Psoas muscle (tissue), 8 donors: Measurements from ENCODE around the gene MLLT10. TPM values are rescaled to one million over a fixed set of nuclear protein-coding genes. Genes with fewer than 3 reads are reported as not detected.

Experiments
- ATAC-seq, 4 donors: fragments of 200-7000 bp; cut with Tn5 transposase; one replicate each; pipeline ENCODE4 v1.9.1; 2020; ENCODE audit warnings: moderate library complexity in 3 of 4, mild to moderate bottlenecking in 2 of 4
- DNase-seq, 2 donors: peaks; one replicate each; pipeline ENCODE4 v3.0.0-alpha.2; 2020
- H3K27ac ChIP-seq: fragments of 200-600 bp; one replicate; pipeline ENCODE4 v1.8.0; 2022
- H3K27me3 ChIP-seq, 3 donors: fragments of 200-600 bp in 1 of 3; one replicate each; pipeline versions ENCODE4 v1.6.1 to v1.8.0; 2013 to 2022; ENCODE audit warnings: low read length in 2 of 3, mild to moderate bottlenecking in 2 of 3, moderate library complexity in 1 of 3; ENCODE audit not compliant: insufficient read depth in 3 of 3
- H3K36me3 ChIP-seq, 2 donors: fragments of 200-600 bp in 1 of 2; one replicate each; pipeline versions ENCODE4 v1.6.1 to v1.8.0; 2013 to 2022; ENCODE audit warnings: low read depth in 1 of 2, mild to moderate bottlenecking in 1 of 2, moderate library complexity in 1 of 2; ENCODE audit not compliant: insufficient read depth in 1 of 2
- H3K4me1 ChIP-seq: fragments of 200-600 bp; one replicate; pipeline ENCODE4 v1.8.0; 2022
- H3K4me3 ChIP-seq: fragments of 200-600 bp; one replicate; pipeline ENCODE4 v1.8.0; 2022; ENCODE audit warnings: mild to moderate bottlenecking
- H3K9me3 ChIP-seq: fragments of 200-600 bp; one replicate; pipeline ENCODE4 v1.8.0; 2022
- CTCF ChIP-seq: fragments of 200-600 bp; IDR thresholded peaks from one replicate; pipeline ENCODE4 v1.8.0; 2022; ENCODE audit warnings: antibody characterized with exemption
- WGBS, 3 donors: extraction: QIAGEN DNeasy Blood & Tissue Kit; methylation state at CpG; one replicate each; pipeline versions ENCODE4 v1.1.6 to v1.1.7; 2013; 5-methylcytosine and 5-hydroxymethylcytosine counted together
- intact Hi-C, 2 donors: fragments of 100-400 bp; cut with DNase I; formaldehyde crosslinking; loops; one replicate each; pipeline versions ENCODE4 v1.11.0 to v1.14.2; 2022
- polyA plus RNA-seq, 3 donors: library from polyadenylated mRNA; stranded (reverse); fragments of 200-250 nt; gene quantifications; one replicate each; pipeline ENCODE4 v1.2.3, GENCODE V29; 2013
- total RNA-seq, 4 donors: library from RNA; stranded (reverse); fragmentation: NEBNext Ultra II Directional in 2 of 4; extraction: Animal tissue kit (Norgen Biotek cat#: 25700) in 2 of 4; gene quantifications; one replicate each; pipeline versions ENCODE4 v1.2.1 to v1.2.4, GENCODE V29; 2021 to 2023
- donor health status: healthy with polysubstance abuse.
- donor health status: DM: no; HTN: no; CAD: no; lungs with moderate emphysema.
- donor health status: Bipolar disorder and iron deficiency.
- donor health status: healthy.
- donor health status: DM: yes; HTN: yes; CAD: no.
- donor health status: DM: no; HTN: no; CAD: no.
- donor health status: DM: no; HTN: no; CAD: no.
- donor health status: DM: yes; HTN: yes; CAD: no.

Gene MLLT10
- total and polyA plus RNA-seq, 7 donors, result 9.6 to 21.1 (median 13.3) TPM

GRCh38 chr10:21529032-21529910 lies 4.8 kb upstream of the MLLT10 start:
- WGBS, 3 donors, result 37 to 48% (median 41%) methylated on average over 9 of the region's 9 CpGs
- intact Hi-C loops, result loop anchor here in 1 of 2 donors (10.0 kb wide), 1 partner anchor 796 kb away; the partner anchor contains the start of gene BMI1
- TF ChIP-seq CTCF, result no peak
- Histone ChIP-seq H3K4me3 (peak overlapping the region; percentile 84), H3K36me3 (no peaks in the 10 kb centered on the region), H3K9me3 (no peaks in the 10 kb centered on the region), H3K27me3 (no peaks in the 10 kb centered on the region), H3K27ac (peak overlapping the region; percentile 99), H3K4me1 (peaks cover 29% of the 10 kb centered on the region)
- ATAC-seq (no peak), DNase-seq (no peak)

GRCh38 chr10:21530168-21530567 lies 3.9 kb upstream of the MLLT10 start:
- H3K4me3 ChIP-seq, result peak overlapping the region; percentile 84
- H3K9me3 ChIP-seq, result no peaks in the 10 kb centered on the region
- 86 to 97% (median 91%) methylated on average over 1 of the region's 1 CpG for WGBS, 3 donors
- H3K4me1 ChIP-seq, result peaks cover 29% of the 10 kb centered on the region
- ATAC-seq (no peak), DNase-seq (no peak)
- no peaks in the 10 kb centered on the region for H3K27me3 ChIP-seq
- intact Hi-C loops, result loop anchor here in 1 of 2 donors (5.0 kb wide), 1 partner anchor 787 kb away; the partner anchor contains the start of gene COMMD3
- no peak for TF ChIP-seq CTCF
- H3K27ac ChIP-seq, result peak overlapping the region; percentile 99
- H3K36me3 ChIP-seq, result no peaks in the 10 kb centered on the region

GRCh38 chr10:21530641-21531040 lies 3.4 kb upstream of the MLLT10 start:
- intact Hi-C loops, result loop anchor here in 1 of 2 donors (1.0 to 5.0 kb wide), 2 partner anchors 12 to 787 kb away; partner anchors contain the start of gene COMMD3
- DNase-seq (no peak), ATAC-seq (no peak)
- no peak for TF ChIP-seq CTCF
- no peaks in the 10 kb centered on the region for H3K36me3 ChIP-seq
- H3K27ac ChIP-seq, result peak overlapping the region; percentile 99
- peaks cover 32% of the 10 kb centered on the region for H3K4me1 ChIP-seq
- H3K27me3 ChIP-seq, result no peaks in the 10 kb centered on the region
- peak overlapping the region; percentile 84 for H3K4me3 ChIP-seq
- WGBS, 3 donors, result 0 to 36% (median 0%) methylated on average over 1 of the region's 1 CpG
- no peaks in the 10 kb centered on the region for H3K9me3 ChIP-seq

- intact Hi-C loops, result loop anchor here in 1 of 2 donors (1.0 to 5.0 kb wide), 2 partner anchors 13 to 786 kb away; partner anchors contain the start of gene COMMD3
- no peaks in the 10 kb centered on the region for H3K27me3 ChIP-seq
- H3K27ac ChIP-seq, result peak overlapping the region; percentile 99
- ATAC-seq (no peak), DNase-seq (no peak)
- 65 to 84% (median 67%) methylated on average over 1 of the region's 1 CpG for WGBS, 3 donors
- TF ChIP-seq CTCF, result no peak
- H3K9me3 ChIP-seq, result no peaks in the 10 kb centered on the region
- H3K4me1 ChIP-seq, result peaks cover 32% of the 10 kb centered on the region
- no peaks in the 10 kb centered on the region for H3K36me3 ChIP-seq
- H3K4me3 ChIP-seq, result peak overlapping the region; percentile 84
Observed at GRCh38 chr10:21531164-21531563, 2.9 kb upstream of the MLLT10 start.
